Hepatocyte (in vitro differentiated cells): Measurements from ENCODE around the gene DNM3. TPM values are rescaled to one million over a fixed set of nuclear protein-coding genes. Genes with fewer than 3 reads are reported as not detected.

Experiments
- DNase-seq: peaks from one replicate; pipeline ENCODE4 v3.0.0-alpha.2; 2016; ENCODE audit warnings: low spot score
- H2AFZ ChIP-seq: fragments of 200-600 bp; sonication (generic); 2 replicates; pipeline ENCODE4 v1.6.0; 2016; ENCODE audit warnings: antibody characterized with exemption, mild to moderate bottlenecking
- H3K27ac ChIP-seq: fragments of 200-600 bp; sonication (generic); 2 replicates; pipeline ENCODE4 v1.5.1; 2016; ENCODE audit warnings: mild to moderate bottlenecking
- H3K27me3 ChIP-seq: fragments of 200-600 bp; sonication (generic); 2 replicates; pipeline ENCODE4 v1.6.1; 2016
- H3K36me3 ChIP-seq: fragments of 200-600 bp; sonication (generic); replicated peaks from 2 replicates; pipeline ENCODE4 v1.5.1; 2016; ENCODE audit warnings: low read depth; ENCODE audit not compliant: insufficient read depth
- H3K4me1 ChIP-seq: fragments of 200-600 bp; sonication (generic); 2 replicates; pipeline ENCODE4 v1.5.1; 2016; ENCODE audit warnings: mild to moderate bottlenecking, moderate library complexity; ENCODE audit not compliant: insufficient read depth
- H3K4me2 ChIP-seq: fragments of 200-600 bp; sonication (generic); 2 replicates; pipeline ENCODE4 v1.6.0; 2016
- H3K4me3 ChIP-seq: fragments of 200-600 bp; sonication (generic); 2 replicates; pipeline ENCODE4 v1.5.1; 2016; ENCODE audit warnings: mild to moderate bottlenecking
- H3K79me2 ChIP-seq: fragments of 200-600 bp; sonication (generic); 2 replicates; pipeline ENCODE4 v1.6.0; 2017; ENCODE audit warnings: mild to moderate bottlenecking
- H3K9me2 ChIP-seq: fragments of 200-600 bp; sonication (generic); replicated peaks from 2 replicates; pipeline ENCODE4 v1.6.0; 2017; ENCODE audit warnings: mild to moderate bottlenecking; ENCODE audit not compliant: insufficient read depth
- H3K9me3 ChIP-seq: fragments of 200-600 bp; sonication (generic); 2 replicates; pipeline ENCODE4 v1.5.1; 2016; ENCODE audit warnings: low read depth, mild to moderate bottlenecking
- H4K20me1 ChIP-seq: fragments of 200-600 bp; sonication (generic); 2 replicates; pipeline ENCODE4 v1.6.0; 2016; ENCODE audit warnings: mild to moderate bottlenecking; ENCODE audit not compliant: insufficient read depth, poor library complexity, severe bottlenecking
- EZH2 ChIP-seq: fragments of 200-600 bp; sonication (generic); IDR thresholded peaks from 2 replicates; pipeline ENCODE4 v1.6.1; 2016; ENCODE audit warnings: antibody characterized with exemption, mild to moderate bottlenecking, borderline replicate concordance
- EZH2phosphoT487 ChIP-seq: fragments of 200-600 bp; sonication (generic); IDR thresholded peaks from one replicate; pipeline ENCODE4 v1.6.1; 2018; ENCODE audit warnings: antibody characterized with exemption, mild to moderate bottlenecking, low read depth, moderate library complexity; ENCODE audit not compliant: unreplicated experiment, severe bottlenecking
- WGBS: methylation state at CpG from one replicate; pipeline ENCODE4 v1.1.6; 2016; ENCODE audit warnings: low lambda C conversion rate; ENCODE audit errors: missing lambda C conversion rate; 5-methylcytosine and 5-hydroxymethylcytosine counted together
- polyA plus RNA-seq: library from polyadenylated mRNA; unstranded; fragments of >200 nt; fragmentation: Nextera tagmentation; extraction: Ambion mirVana; gene quantifications from 2 replicates; pipeline ENCODE4 v1.2.1, GENCODE V29; 2016
- total RNA-seq: library from RNA; depleted of rRNA; stranded (reverse); fragments of >200 nt; gene quantifications from 2 replicates; pipeline ENCODE4 v1.2.3, GENCODE V29; 2014
- TF ChIP-seq, protein P1 (sequence below): fragments of 200-600 bp; sonication (generic); IDR thresholded peaks from 2 replicates; pipeline ENCODE4 v1.5.1; 2016; ENCODE audit warnings: antibody characterized with exemption, mild to moderate bottlenecking; ENCODE audit not compliant: poor library complexity

The DNM3 gene
- total and polyA plus RNA-seq, 2 experiments from 2014 or later = 1.5 TPM; not detected in 1

DNA sequence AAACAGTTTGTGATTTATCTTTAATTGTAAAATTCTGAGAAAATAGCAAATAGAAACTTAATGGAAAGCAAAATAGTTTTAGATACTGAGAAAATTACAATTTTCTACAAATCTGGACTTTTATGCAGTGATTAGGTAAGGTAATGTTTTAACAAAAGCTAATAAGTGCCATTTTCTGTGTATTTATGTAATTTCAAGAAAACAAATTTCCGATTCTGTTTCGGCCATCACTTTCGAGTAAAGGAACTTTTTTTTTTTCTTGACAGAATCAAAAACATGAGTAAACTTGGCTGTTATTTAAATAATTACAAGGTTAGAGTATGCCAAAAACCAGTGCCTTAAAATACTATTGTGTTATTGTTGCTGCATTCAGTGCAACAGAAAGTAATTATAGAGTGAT is 298.8 kb downstream of the DNM3 start:
- H3K4me1 ChIP-seq = peaks cover 12% of the 10 kb centered on the region
- H4K20me1 ChIP-seq = no peaks in the 10 kb centered on the region
- H3K4me2 ChIP-seq = peak overlapping the region; percentile 68
- WGBS = 61% methylated on average over 3 of the region's 3 CpGs
- H3K27me3 ChIP-seq = no peaks in the 10 kb centered on the region
- H3K36me3 ChIP-seq = no peaks in the 10 kb centered on the region
- peaks cover 28% of the 10 kb centered on the region for H3K79me2 ChIP-seq
- H3K4me3 ChIP-seq = peak overlapping the region; percentile 37
- H3K27ac ChIP-seq = peak overlapping the region; percentile 97
- H3K9me3 ChIP-seq = no peaks in the 10 kb centered on the region
- no peaks in the 10 kb centered on the region for H3K9me2 ChIP-seq
- no peak for DNase-seq
- H2AFZ ChIP-seq = no peak overlapping the region
- TF ChIP-seq, protein P1, sequence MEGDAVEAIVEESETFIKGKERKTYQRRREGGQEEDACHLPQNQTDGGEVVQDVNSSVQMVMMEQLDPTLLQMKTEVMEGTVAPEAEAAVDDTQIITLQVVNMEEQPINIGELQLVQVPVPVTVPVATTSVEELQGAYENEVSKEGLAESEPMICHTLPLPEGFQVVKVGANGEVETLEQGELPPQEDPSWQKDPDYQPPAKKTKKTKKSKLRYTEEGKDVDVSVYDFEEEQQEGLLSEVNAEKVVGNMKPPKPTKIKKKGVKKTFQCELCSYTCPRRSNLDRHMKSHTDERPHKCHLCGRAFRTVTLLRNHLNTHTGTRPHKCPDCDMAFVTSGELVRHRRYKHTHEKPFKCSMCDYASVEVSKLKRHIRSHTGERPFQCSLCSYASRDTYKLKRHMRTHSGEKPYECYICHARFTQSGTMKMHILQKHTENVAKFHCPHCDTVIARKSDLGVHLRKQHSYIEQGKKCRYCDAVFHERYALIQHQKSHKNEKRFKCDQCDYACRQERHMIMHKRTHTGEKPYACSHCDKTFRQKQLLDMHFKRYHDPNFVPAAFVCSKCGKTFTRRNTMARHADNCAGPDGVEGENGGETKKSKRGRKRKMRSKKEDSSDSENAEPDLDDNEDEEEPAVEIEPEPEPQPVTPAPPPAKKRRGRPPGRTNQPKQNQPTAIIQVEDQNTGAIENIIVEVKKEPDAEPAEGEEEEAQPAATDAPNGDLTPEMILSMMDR = no peak
- TF ChIP-seq EZH2 (no peak), EZH2phosphoT487 (no peak)

DNA sequence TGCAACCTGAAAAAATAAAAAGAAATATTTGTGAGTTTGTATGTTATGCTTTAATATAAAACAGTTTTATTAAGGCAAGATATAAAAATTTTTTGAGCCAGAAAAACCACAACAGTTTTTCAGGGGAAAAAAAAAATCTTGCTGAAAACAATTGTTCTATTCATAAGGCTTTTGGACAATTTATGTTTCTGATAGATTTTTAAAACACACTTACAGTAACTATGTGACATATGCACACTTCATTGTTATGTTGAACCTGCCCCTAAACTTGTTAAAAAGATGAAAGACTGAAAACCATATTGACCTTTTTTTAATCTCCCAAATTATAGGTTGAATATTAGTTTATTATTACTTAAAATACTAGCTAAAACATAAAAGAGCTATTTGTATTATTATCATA is 299.3 kb downstream of the DNM3 start:
- Histone ChIP-seq H3K4me3 (peak overlapping the region; percentile 37), H3K9me2 (no peaks in the 10 kb centered on the region), H3K9me3 (no peaks in the 10 kb centered on the region), H3K27me3 (no peaks in the 10 kb centered on the region), H2AFZ (no peak overlapping the region), H3K79me2 (peaks cover 28% of the 10 kb centered on the region), H3K27ac (peak overlapping the region; percentile 97), H3K36me3 (no peaks in the 10 kb centered on the region), H3K4me1 (peaks cover 11% of the 10 kb centered on the region), H3K4me2 (peak overlapping the region; percentile 68), H4K20me1 (no peaks in the 10 kb centered on the region)
- TF ChIP-seq, protein P1 = no peak
- TF ChIP-seq EZH2phosphoT487 (no peak), EZH2 (no peak)
- no peak for DNase-seq

DNA sequence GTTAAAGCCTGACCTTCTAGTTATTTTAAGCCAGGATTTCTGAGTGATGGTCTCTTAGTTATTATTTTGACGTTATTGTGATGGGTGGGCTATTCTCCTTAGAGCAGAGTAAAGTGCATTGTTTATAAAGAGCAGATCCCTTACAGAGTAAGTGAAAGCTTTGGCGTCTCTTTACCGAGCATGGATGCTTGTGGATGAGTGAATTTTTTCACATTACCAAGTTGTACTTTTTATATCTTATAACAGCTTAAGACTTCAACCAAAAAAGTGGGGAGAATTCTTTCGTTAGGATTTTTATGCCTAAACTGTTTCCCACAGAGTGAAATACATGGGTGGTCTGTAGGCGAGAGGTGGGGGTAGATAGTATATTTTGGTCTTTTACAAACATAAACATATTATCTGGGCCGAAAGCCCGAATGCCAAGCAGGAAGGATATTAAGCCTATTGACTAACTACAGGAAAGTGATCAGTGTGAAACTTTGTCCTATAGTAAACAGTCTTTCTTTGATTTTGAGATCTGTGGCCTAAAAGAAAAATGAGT is 300.1 kb downstream of the DNM3 start:
- H3K9me3 ChIP-seq = no peaks in the 10 kb centered on the region
- TF ChIP-seq, protein P1 = no peak
- no peak for TF ChIP-seq EZH2
- no peak for TF ChIP-seq EZH2phosphoT487
- no peaks in the 10 kb centered on the region for H3K9me2 ChIP-seq
- peak overlapping the region; percentile 97 for H3K27ac ChIP-seq
- no peaks in the 10 kb centered on the region for H3K27me3 ChIP-seq
- H3K79me2 ChIP-seq = peaks cover 28% of the 10 kb centered on the region
- H3K36me3 ChIP-seq = no peaks in the 10 kb centered on the region
- no peak for DNase-seq
- peak overlapping the region; percentile 68 for H3K4me2 ChIP-seq
- H4K20me1 ChIP-seq = no peaks in the 10 kb centered on the region
- peak overlapping the region; percentile 37 for H3K4me3 ChIP-seq
- H2AFZ ChIP-seq = no peak overlapping the region
- H3K4me1 ChIP-seq = peaks cover 11% of the 10 kb centered on the region
- WGBS = 39% methylated on average over 7 of the region's 7 CpGs

DNA sequence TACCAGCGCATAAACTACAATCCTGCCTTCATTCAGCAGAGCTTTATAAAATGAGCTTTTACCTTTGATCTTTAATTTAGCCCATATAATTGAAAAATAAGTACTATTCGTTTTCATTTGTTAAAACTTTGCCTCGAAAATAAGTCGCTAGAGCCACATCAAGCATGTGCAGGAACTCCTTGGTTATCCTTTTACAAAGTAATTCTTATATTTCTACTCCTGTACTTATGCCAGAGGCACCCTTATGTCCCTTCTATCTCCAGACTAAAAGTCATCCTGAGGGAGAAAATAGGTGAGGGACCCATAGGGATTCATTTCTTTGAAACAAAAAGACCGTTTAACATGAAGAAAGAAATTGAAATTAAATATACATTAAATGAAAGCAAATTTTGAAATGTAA is 301.0 kb downstream of the DNM3 start:
- TF ChIP-seq EZH2 = no peak
- no peak for TF ChIP-seq EZH2phosphoT487
- TF ChIP-seq, protein P1 = no peak
- peak overlapping the region; percentile 97 for H3K27ac ChIP-seq
- peak overlapping the region; percentile 68 for H3K4me2 ChIP-seq

More for the DNA sequence above, 301.0 kb downstream of the DNM3 start:
- Histone ChIP-seq H3K4me1 (peaks cover 17% of the 10 kb centered on the region), H3K27me3 (no peaks in the 10 kb centered on the region), H3K4me3 (peak overlapping the region; percentile 37), H3K36me3 (no peaks in the 10 kb centered on the region), H4K20me1 (no peaks in the 10 kb centered on the region), H2AFZ (no peak overlapping the region), H3K9me2 (no peaks in the 10 kb centered on the region), H3K79me2 (peaks cover 28% of the 10 kb centered on the region), H3K9me3 (no peaks in the 10 kb centered on the region)
- WGBS = 63% methylated on average over 5 of the region's 5 CpGs
- no peak for DNase-seq
